GM19463 (cell line): ENCODE measurements around the gene PIK3IP1.
"Not testable (repeated sequence)": the region's sequence is repeated elsewhere in the genome, so short reads cannot be mapped to it uniquely, and the experiment has no call there.

ENCODE experiments used
- ATAC-seq: cut with Tn5 transposase; IDR thresholded peaks from one replicate; pipeline ENCODE4 v1.9.1; 2021; ENCODE audit warnings: mild to moderate bottlenecking, moderate library complexity; ENCODE audit not compliant: unreplicated experiment

The PIK3IP1 gene

GRCh38 chr22:31259798-31260473 lies 32.4 kb downstream of the PIK3IP1 start:
- ATAC-seq = no peak

- ATAC-seq = no peak
These were observed 38.3 kb downstream of the PIK3IP1 start for GRCh38 chr22:31253949-31254348.

- no peak for ATAC-seq
These were observed 41.3 kb downstream of the PIK3IP1 start for GRCh38 chr22:31250740-31251600.

GRCh38 chr22:31248965-31249958 lies 43.0 kb downstream of the PIK3IP1 start:
- no peak for ATAC-seq

GRCh38 chr22:31248138-31248745 lies 44.0 kb downstream of the PIK3IP1 start:
- ATAC-seq = no peak

GRCh38 chr22:31247726-31248125 lies 44.6 kb downstream of the PIK3IP1 start:
- ATAC-seq = no peak

- no peak for ATAC-seq
These were observed 45.6 kb downstream of the PIK3IP1 start for GRCh38 chr22:31246687-31247086.

GRCh38 chr22:31245998-31246397 lies 46.3 kb downstream of the PIK3IP1 start:
- ATAC-seq = not testable (repeated sequence)

GRCh38 chr22:31244943-31245451 lies 47.3 kb downstream of the PIK3IP1 start:
- no peak for ATAC-seq

- ATAC-seq = no peak
These were observed 48.0 kb downstream of the PIK3IP1 start for GRCh38 chr22:31244046-31244942.

- ATAC-seq = no peak
These were observed 48.8 kb downstream of the PIK3IP1 start for GRCh38 chr22:31243339-31244045.

GRCh38 chr22:31241936-31242335 lies 50.4 kb downstream of the PIK3IP1 start:
- no peak for ATAC-seq

- no peak for ATAC-seq
These were observed 51.1 kb downstream of the PIK3IP1 start for GRCh38 chr22:31241200-31241599.

- no peak for ATAC-seq
These were observed 52.4 kb downstream of the PIK3IP1 start for GRCh38 chr22:31239771-31240370.

- ATAC-seq = no peak
These were observed 54.2 kb downstream of the PIK3IP1 start for GRCh38 chr22:31238057-31238456.

- not testable (repeated sequence) for ATAC-seq
These were observed 56.2 kb downstream of the PIK3IP1 start for GRCh38 chr22:31236044-31236443.

- ATAC-seq = no peak
These were observed 57.2 kb downstream of the PIK3IP1 start for GRCh38 chr22:31235081-31235480.

GRCh38 chr22:31233001-31233400 lies 59.3 kb downstream of the PIK3IP1 start:
- ATAC-seq = no peak
